Uterus (tissue), 4 donors: Measurements from ENCODE around the gene SRPK3. TPM values are rescaled to one million over a fixed set of nuclear protein-coding genes. Genes with fewer than 3 reads are reported as not detected.

Source experiments
- DNase-seq, 2 donors: peaks; one replicate each; pipeline ENCODE4 v3.0.0-alpha.2; 2019 to 2020
- H3K27ac ChIP-seq, 2 donors: fragments of 200-600 bp; sonication (generic); 1 replicate in 1 of 2; 2 replicates in 1 of 2; pipeline ENCODE4 v1.5.1; 2016 to 2018
- H3K27me3 ChIP-seq, 2 donors: fragments of 200-600 bp; sonication (generic); one replicate each; pipeline ENCODE4 v1.5.1; 2018 to 2019; ENCODE audit warnings: control low read depth in 1 of 2
- H3K36me3 ChIP-seq, 2 donors: fragments of 200-600 bp; sonication (generic); one replicate each; pipeline ENCODE4 v1.5.1; 2019; ENCODE audit warnings: control low read depth in 1 of 2
- H3K4me1 ChIP-seq, 2 donors: fragments of 200-600 bp; sonication (generic); one replicate each; pipeline ENCODE4 v1.5.1; 2018 to 2019; ENCODE audit warnings: control low read depth in 1 of 2
- H3K4me3 ChIP-seq, 2 donors: fragments of 200-600 bp; sonication (generic); 1 replicate in 1 of 2; 2 replicates in 1 of 2; pipeline ENCODE4 v1.5.1; 2018 to 2019; ENCODE audit warnings: mild to moderate bottlenecking in 1 of 2
- H3K9me3 ChIP-seq, 2 donors: fragments of 200-600 bp; sonication (generic); one replicate each; pipeline ENCODE4 v1.5.1; 2019; ENCODE audit warnings: control low read depth in 1 of 2
- CTCF ChIP-seq, 4 experiments: fragments of 200-600 bp in 2 of 4; fragments of 450-650 bp in 2 of 4; sonication (generic) in 2 of 4; IDR thresholded peaks; one replicate each; pipeline ENCODE4 v1.5.1; 2016 to 2019; ENCODE audit warnings: antibody characterized with exemption in 4 of 4, mild to moderate bottlenecking in 2 of 4, moderate library complexity in 1 of 4
- POLR2A ChIP-seq, 2 donors: fragments of 450-650 bp; IDR thresholded peaks; one replicate each; pipeline ENCODE4 v1.6.1; 2016; ENCODE audit warnings: antibody characterized with exemption in 2 of 2, mild to moderate bottlenecking in 1 of 2, moderate library complexity in 1 of 2
- intact Hi-C: fragments of 100-400 bp; cut with DNase I; formaldehyde crosslinking; loops from one replicate; pipeline ENCODE4 v1.15.1; 2023; ENCODE audit warnings: low total_unique reads
- total RNA-seq, 4 donors: library from RNA; depleted of rRNA in 3 of 4; stranded (reverse); fragments of >200 nt in 3 of 4; gene quantifications; one replicate each; pipeline versions ENCODE4 v1.1.0 to v1.2.4, GENCODE V29; 2014 to 2023
- donor health status: DM: yes; HTN: yes; CAD: no.

Gene SRPK3
- total RNA-seq, 4 donors from 2014 or later: 0.76 to 13.8 (median 5.5) TPM

GRCh38 chrX:153776611-153777045 lies 4.2 kb upstream of the SRPK3 start:
- no peak overlapping the region for H3K4me3 ChIP-seq
- no peaks in the 10 kb centered on the region for H3K36me3 ChIP-seq
- no peaks in the 10 kb centered on the region for H3K27me3 ChIP-seq
- DNase-seq: no peak
- H3K4me1 ChIP-seq: peaks cover 0 to 3% of the 10 kb centered on the region in 2 donors
- TF ChIP-seq POLR2A (IDR thresholded peaks at IDR 0.05) (no peak), CTCF (IDR thresholded peaks at IDR 0.05) (no peak)
- intact Hi-C loops: no loop called here
- no peak overlapping the region for H3K27ac ChIP-seq
- no peaks in the 10 kb centered on the region for H3K9me3 ChIP-seq

- peaks cover 0 to 3% of the 10 kb centered on the region in 2 donors for H3K4me1 ChIP-seq
- intact Hi-C loops: no loop called here
- no peak overlapping the region for H3K27ac ChIP-seq
- H3K36me3 ChIP-seq: no peaks in the 10 kb centered on the region
- no peaks in the 10 kb centered on the region for H3K9me3 ChIP-seq
- no peak for TF ChIP-seq POLR2A (IDR thresholded peaks at IDR 0.05)
- no peak for TF ChIP-seq CTCF (IDR thresholded peaks at IDR 0.05)
- no peaks in the 10 kb centered on the region for H3K27me3 ChIP-seq
- no peak overlapping the region for H3K4me3 ChIP-seq
- DNase-seq: no peak
Observed at GRCh38 chrX:153777261-153778090, 3.4 kb upstream of the SRPK3 start.

GRCh38 chrX:153778181-153778580 lies 2.7 kb upstream of the SRPK3 start:
- no peak overlapping the region for H3K4me3 ChIP-seq
- H3K4me1 ChIP-seq: peaks cover 0 to 3% of the 10 kb centered on the region in 2 donors
- no peaks in the 10 kb centered on the region for H3K27me3 ChIP-seq
- H3K9me3 ChIP-seq: no peaks in the 10 kb centered on the region
- intact Hi-C loops: no loop called here
- no peaks in the 10 kb centered on the region for H3K36me3 ChIP-seq
- DNase-seq: no peak
- no peak overlapping the region for H3K27ac ChIP-seq
- TF ChIP-seq CTCF (IDR thresholded peaks at IDR 0.05): no peak
- no peak for TF ChIP-seq POLR2A (IDR thresholded peaks at IDR 0.05)

GRCh38 chrX:153778684-153779101 lies 2.1 kb upstream of the SRPK3 start:
- no peaks in the 10 kb centered on the region for H3K36me3 ChIP-seq
- TF ChIP-seq POLR2A (IDR thresholded peaks at IDR 0.05): no peak
- no peak overlapping the region for H3K4me3 ChIP-seq
- intact Hi-C loops: no loop called here
- peaks cover 0 to 3% of the 10 kb centered on the region in 2 donors for H3K4me1 ChIP-seq
- no peak overlapping the region for H3K27ac ChIP-seq
- DNase-seq: no peak
- H3K27me3 ChIP-seq: no peaks in the 10 kb centered on the region
- no peaks in the 10 kb centered on the region for H3K9me3 ChIP-seq

DNA sequence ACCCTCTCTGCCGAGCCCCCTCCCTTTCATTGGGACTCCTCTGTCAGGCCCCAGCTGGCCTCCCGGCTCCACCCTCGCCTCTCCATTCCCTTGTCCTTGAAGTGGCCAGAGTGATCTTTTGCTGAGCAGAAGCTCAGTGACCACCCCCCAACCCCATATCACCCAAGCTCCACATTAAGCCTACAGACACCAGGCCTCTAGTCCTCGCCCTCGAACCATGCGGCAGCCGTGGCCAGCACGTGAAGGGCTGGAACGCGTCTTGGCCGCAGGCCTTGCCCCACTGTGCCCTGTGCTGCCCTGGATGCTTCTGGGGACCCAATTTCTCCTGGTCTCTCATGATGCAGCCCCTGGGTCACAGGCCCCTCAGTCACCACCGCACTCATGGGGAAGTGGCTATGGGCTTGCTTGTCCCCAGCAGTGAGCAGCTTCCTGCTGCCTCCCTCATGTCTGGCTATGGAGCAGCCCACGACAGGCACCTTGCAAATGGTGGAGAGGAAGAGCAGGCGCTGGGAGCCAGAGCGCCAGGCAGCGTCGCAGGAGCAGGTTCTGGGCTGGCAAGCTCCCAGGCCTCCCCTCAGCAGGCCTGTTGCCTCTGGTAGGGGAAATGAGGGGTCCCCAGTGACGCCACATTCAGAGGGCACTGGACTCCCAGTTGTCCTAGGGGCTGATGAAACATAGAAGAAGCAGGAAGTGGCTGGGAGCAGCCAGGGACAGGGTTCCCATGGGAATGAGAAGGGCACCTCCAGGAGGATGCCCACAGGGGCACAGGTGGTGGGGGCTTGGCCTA lies 757 bp upstream of the SRPK3 start:
- Histone ChIP-seq H3K4me1 (peaks cover 0 to 3% of the 10 kb centered on the region in 2 donors), H3K27ac (peak overlapping the region; percentile 33 to 69), H3K36me3 (no peaks in the 10 kb centered on the region), H3K9me3 (no peaks in the 10 kb centered on the region), H3K4me3 (no peak overlapping the region), H3K27me3 (no peaks in the 10 kb centered on the region)
- DNase-seq: no peak
- intact Hi-C loops: no loop called here
- TF ChIP-seq POLR2A (IDR thresholded peaks at IDR 0.05): no peak
- no peak for TF ChIP-seq CTCF (IDR thresholded peaks at IDR 0.05)
